ENCODE measurements around the gene SLC1A2. TPM values are rescaled to one million over a fixed set of nuclear protein-coding genes. Genes with fewer than 3 reads are reported as not detected.

The SLC1A2 gene
- polyA plus RNA-seq (ENCODE audit: insufficient read depth in 1 of 5, insufficient read length in 5 of 5, low replicate concordance in 1 of 5), result 10 to 100 TPM; 14.1 to 31.2 (median 18.7) TPM
- long read RNA-seq, donor 1, full-length matches to known transcripts, result 5 of 5 reads
- long read RNA-seq, donor 1, partial matches to known transcripts, result 0 of 5 reads
- long read RNA-seq, donor 1, other reads (novel, unspliced or antisense), result 0 of 5 reads
- long read RNA-seq, donor 2, result 0 reads
- long read RNA-seq, donor 3, result 0 reads
- long read RNA-seq, donor 4, full-length matches to known transcripts, result 2 of 2 reads
- long read RNA-seq, donor 4, partial matches to known transcripts, result 0 of 2 reads
- long read RNA-seq, donor 4, other reads (novel, unspliced or antisense), result 0 of 2 reads
- long read RNA-seq, donor 5, result 0 reads
- long read RNA-seq, donor 6, partial matches to known transcripts, result 0 of 1 reads
- long read RNA-seq, donor 6, other reads (novel, unspliced or antisense), result 0 of 1 reads
- long read RNA-seq, donor 7, result 0 reads
- long read RNA-seq, donor 8, result 0 reads

DNA sequence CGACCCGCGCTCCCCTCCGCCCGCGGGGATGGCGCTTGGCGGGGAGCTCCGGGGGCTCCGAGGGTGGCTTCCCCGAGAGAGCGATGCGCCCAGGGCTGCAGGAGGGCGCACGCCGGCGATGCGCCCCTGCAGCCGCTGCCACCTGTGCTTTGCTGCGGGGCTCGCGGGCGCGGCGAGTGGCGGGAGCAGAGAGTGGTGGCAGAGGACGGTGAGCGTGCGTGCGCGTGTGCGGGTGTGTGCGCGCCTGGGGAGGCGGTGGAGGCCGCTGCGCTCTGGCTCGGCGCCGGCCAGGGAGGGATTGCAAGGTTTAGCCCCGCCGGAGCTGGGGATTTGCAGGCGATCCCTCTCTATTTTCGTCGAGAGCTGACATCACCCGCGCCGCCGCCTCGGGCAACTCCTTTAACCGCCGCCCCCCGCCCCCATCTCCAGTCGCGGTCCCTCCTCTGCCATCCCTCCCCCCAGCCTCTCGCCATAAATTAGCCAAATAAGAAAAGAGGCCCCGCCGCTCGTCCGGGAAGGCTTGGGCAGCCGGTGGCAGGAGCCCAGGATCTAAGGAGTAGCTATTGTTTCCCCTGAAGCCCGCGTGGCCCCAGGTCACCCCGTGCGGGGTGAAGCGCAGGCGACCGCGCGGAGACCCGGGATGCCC is at the start of gene SLC1A2:
Gene SLC1A2 (minus strand): TSS at position 375 of the 646 bp plus-strand sequence. CDS start 592 bp downstream, outside the sequence.
- DNase-seq, result peak in 1 of 2 donors; percentile 31

DNA sequence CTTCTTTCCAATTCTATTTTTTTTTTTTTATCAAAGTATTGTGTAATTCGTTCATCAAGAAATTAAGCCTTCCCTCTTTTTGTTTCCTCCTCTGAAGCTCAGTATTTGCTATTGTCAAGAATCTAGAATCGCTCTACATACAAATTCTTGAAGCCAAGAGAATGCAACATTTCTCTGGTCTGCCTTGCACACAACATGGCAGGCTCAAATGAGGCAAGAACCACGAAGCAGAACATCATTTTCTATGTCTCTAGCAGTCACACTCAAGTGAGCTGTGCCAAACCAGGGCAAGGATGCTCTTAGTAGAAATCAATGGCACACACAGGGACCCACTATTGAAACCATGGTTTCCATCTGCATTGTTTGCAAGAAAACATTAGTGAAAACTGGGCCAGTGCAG is 46.7 kb upstream of the SLC1A2 start:
- DNase-seq, result no peak

DNA sequence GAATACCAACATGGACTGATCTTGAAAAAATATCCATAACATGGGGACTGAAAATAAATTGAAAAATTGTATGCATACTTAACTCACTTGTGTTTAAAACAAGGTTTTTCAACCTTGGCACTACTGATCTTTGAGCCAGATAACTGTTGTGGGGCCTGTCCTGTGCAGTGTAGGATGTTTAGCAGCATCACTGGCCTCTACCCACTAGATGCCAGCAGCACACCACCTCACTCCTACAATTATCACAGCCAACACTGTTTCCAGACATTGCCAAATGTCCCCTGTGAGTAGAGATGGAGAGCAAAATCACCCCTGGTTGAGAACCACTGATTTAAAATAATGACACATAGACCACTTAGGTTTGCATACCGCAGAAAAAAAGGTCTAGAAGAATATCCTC is 45.0 kb upstream of the SLC1A2 start:
- DNase-seq, result no peak

DNA sequence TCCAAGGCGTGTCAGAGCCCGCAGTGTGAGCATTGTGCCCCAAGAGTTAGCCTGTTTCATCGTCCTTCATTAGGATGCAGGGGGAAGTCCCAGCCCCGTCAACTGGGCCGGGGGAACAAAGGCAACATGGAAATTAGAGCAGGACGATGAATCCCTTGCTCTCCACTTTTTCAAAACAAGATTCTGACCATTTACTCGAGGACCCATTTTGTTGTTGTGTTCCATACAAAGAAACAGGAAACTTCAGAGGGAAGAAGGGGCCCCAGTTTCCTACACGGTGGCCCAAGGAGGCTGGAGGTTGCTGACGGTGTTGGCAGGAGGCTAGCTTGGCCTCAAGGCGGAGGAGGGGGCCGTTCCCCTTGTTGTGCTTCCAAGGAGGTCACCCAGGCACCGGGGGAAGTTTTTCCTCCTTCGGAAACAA is 44.0 kb upstream of the SLC1A2 start:
- DNase-seq, result no peak

DNA sequence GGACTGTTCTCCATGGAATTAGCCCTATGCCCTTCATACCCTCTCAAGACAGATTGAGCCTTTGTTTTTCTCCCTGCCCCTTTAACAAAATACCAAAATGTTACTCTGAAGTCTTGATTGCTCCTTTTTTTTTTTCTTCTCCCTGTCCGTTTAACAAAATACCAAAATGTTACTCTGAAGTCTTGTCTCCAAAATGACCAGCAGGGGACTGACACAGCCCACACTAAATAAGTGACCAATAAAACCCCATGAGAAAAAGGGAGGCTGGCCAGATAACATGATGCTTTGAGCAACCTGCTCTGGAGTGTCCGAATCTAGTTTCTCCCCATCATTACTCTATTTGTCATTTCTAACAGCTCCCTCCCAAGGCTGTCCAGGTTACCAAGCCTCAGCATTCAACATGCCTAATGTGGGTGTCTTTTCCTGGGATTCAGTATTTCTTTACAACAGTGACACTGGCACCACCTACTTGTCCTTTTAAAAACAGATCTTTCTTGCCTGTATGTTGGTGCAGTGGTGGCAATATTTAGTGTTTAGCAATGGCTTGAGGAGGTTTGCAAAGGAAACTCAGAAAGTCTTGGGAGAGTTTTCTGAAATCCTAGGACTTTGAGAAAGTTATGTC is 42.7 kb upstream of the SLC1A2 start:
- DNase-seq, result no peak

DNA sequence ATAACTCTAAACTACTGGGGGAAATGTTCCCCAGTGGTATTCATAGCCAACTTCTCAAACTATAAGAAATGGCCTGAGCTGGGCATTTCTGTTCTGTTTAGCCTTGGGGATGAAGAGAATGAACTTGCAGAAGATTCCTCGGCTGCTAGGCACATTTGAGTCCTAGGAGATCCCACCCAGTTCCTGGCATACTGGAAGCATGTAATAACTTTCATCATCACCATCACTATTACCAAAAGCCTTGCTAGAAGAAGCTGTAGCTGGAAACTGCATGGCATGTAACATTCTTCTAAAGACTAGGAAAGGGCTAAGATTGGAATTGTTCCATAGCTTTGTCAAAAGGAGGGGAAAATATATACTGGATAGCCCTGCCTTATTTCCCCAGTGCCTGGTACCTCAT is 40.1 kb upstream of the SLC1A2 start:
- DNase-seq, result no peak

DNA sequence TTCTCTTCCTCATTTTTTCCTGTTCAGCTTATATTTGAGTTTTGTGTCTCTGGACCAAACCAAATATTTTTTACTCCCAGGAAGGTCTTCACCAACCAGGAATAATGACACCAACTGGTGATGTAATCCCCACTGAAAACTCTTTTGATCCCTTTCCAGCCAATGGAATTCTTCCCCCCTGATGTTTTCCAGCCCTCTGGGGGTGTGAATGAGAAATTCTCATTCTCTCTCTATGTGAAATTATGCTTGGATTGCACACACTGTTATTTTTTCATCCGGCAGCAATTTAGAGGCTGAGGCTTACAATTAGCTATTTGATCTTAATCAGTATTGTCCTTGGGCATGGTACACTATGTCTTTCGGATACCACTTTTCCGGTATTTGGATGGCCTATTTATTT is 39.5 kb upstream of the SLC1A2 start:
- DNase-seq, result no peak

DNA sequence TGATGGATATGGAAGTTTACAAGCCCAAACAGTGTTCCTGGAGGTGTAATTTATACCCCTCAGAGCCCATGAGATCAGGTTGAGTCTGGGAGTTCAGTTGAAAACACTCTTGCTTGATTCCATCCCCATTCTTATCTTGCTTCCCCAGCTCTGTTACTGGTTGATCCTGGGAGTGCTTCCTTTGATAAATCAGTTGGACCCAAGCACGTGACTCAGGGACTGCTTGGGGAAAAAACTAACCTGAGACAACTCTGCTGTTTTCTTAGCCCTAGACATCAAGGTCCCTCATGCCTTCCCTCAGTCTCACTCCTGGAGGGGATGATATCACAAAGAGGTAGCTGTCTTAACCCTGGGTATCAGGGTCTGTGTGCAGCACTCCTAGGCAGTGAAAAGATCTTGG is 35.0 kb upstream of the SLC1A2 start:
- DNase-seq, result no peak

DNA sequence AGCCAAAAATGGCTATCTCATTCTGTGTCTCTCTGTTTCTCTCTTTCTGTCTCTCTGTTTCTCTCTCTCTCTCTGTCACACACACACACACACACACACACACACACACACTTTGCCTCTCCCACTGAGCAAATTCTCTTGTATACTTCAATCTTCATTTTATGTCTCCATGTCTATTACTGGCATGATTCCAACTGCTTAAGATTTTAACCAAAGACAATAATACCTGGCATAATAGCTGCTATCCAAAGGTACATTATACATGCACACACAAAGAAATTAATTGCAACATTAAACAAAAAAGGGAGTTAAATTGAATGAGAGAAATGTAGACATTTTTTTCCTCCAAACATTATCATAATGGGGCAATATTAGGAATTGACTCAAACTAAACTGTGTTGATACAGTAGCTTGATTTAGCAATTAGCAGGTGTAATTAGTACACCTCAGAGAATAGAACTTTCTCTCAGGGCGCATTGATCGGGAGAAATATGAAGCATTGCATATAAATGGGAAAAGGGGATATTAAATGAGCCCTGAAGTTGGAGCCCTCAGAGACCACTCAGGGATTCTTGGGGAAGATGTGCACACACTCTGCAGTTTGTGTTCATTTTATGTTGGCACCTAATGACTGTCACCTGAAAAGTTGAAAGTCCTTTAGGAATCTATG is 17.4 kb upstream of the SLC1A2 start:
- no peak for DNase-seq

DNA sequence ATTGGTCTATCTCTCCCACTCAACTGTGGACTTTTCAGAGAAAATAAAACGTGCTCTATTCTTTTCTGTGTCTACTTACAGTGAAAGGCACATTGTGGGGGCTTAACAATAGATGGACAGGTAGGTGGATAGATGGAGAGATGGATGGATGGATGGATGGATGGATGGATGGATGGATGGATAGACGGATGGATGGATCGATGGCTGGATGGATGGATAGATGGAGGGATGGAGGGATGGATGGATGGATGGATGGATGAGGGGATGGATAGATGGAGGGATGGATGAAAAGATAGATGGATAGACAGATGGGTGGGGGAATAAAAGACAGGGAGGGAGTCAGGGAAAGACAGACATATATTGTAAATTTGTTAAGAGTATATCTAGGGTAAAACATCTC is 14.2 kb upstream of the SLC1A2 start:
- DNase-seq, result no peak

DNA sequence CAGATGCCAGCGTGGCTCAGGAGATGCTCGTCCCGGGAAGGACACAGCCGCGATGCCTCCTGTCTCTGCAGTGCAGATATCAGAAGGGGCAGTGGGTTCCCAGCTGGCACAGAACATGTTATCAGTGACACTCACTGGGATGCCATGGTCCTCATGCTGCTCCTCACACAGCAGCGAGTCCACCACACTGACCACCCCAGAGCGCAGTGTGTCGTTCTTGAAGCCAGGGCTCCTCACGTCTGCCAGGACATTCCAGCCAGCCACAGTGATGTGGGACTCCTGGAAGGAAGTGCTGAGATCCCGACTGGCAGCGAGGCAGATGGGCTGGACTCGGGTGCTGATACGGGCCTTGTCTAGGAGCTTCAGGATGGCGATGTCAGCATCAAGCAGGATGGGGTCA is 13.1 kb upstream of the SLC1A2 start:
- DNase-seq, result no peak

DNA sequence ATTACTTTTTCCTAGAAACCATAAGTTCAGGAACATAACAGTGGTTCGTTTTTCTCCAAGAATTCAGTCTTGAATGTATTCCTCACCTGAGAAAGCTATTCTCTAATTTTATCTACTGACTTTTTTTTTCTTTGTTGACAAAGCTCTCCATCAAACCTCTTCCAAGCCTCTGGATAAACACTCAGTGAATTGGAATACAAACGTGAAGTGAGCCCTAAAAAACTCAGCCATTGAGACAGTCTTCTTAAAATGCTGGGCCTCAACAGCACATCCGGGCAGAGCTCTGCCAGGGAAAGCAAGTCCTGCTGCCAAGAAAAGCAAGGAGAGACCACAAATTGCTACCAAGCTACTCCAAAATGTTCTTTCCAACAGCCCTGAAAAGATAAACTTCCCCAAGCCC is 7.7 kb upstream of the SLC1A2 start:
- no peak for DNase-seq

DNA sequence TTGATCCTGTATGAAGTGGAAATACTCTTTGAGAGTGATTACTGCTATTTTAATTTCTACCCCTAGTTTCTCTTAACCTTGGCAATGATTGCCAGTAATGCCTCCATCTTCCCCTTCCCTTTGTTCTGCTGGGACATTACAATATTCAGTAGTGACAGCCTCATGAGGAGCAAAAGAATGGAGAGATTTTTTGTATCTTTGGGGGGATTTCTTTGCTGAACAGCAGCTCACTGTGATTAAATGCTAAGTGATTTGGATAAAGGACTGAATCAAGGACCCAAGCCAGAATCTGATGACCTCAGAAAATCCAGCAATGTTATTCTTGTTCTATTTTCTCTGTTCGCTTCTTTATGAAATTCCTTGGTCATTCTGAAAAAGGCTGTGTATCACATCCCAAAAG is 7.0 kb upstream of the SLC1A2 start:
- no peak for DNase-seq

DNA sequence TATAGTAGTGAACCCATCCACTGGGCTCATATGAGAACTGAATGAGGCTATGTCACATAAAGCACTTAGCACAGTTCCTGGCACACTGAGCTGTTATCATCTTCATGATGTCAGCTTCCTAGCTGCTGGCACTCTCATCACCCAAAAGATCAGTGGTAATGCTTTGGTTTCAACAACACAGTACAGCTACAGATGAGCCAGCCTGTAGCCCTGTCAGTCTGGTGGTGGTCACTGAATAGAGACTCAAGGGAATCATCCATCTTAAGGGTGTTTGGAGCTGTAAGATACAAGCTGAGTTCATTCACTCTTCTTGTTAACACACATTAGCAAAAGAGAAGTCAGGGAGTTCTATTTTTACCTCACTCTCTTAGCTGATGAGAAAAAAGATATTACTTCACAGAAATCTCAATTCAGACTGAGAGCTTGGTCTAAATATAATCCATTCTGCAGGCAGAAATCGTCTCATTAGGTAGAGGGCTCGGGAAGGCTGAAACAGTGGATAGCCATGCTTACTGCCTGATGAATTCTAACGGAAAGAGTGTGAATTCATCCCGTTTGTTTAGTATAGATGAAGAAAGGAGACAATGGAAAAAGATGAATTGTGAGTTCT is 6.3 kb upstream of the SLC1A2 start:
- no peak for DNase-seq

DNA sequence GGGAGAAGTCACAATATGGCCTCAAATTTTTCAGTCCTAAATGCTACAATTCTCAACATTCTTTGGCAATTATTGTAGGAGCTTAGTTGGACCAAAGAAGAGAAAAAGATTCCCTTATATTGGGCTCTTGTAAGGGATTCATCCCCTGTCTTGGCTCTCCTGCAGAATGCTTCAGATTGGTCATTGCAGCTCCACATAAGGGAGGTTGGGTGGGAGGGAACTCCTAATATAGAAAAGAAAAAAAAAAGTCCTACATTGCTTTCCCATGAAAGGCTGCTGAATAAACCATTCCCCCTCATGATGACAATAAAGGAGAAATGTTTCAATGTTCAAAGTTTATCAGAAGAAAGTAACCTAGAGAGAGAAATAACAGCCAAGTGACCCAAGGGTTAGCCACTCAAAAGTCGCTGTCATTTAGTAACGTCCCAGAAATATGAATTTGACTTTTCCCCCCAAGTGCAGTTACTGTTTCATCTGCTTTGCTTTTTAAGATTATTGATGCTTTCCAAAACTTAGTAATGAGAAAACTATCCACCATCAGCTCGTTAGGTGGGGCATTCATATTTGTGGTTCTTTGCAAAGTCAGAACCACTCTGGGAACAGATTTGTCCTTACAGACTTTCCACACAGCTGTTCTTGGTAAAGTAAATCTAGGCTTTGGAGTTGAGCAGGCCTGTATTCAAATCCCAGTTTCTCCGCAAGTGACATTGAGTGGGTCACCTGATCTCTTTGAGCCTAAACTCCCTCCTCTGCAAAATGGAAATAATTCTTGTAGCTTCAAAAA is 5.0 kb upstream of the SLC1A2 start:
- DNase-seq, result no peak

DNA sequence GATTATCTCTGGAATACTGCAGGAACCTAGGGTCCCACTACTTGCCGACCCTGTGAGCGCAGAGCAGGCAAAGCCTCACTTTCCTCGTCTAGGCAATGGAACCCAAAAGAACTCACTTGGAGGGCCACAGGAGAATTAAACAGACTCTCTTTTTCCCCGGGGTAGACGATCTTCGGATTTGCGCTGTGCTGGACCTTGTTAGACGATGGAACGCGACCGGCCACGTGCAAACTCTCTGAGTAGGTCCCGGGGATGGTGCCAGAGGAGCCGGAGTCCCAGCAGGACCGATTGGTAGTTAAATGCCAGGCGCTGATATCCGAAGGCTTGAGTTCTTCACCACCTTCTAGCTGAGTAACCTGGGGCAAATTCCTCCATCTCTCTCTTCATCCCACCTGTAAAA is 1.0 kb upstream of the SLC1A2 start:
- no peak for DNase-seq

DNA sequence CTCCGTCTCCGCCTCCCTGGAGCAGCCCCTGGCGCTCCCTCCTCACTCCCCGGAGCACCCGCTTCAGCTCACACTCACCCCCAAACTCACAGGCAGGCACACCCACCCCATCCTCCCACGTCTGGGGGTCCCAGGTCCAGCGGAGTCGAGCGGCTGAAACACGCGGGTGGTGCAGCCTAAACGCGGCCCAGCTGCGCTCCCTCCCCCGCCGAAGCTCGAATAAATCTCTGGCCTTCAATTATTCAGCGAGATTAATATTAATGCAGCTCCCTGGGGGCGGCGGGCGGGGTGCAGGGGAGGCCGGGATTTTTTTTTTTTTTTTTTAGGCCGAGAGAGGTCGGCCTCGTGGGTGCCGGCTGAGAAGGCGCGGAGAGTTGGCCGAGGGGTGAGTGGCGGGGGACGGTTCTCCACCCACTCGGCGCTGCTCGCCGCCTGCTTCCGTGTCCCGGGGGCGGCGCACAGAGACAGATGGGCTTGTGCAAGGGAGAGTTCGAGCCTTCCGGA is 524 bp upstream of the SLC1A2 start:
- DNase-seq, result peak in 1 of 2 donors; percentile 24

DNA sequence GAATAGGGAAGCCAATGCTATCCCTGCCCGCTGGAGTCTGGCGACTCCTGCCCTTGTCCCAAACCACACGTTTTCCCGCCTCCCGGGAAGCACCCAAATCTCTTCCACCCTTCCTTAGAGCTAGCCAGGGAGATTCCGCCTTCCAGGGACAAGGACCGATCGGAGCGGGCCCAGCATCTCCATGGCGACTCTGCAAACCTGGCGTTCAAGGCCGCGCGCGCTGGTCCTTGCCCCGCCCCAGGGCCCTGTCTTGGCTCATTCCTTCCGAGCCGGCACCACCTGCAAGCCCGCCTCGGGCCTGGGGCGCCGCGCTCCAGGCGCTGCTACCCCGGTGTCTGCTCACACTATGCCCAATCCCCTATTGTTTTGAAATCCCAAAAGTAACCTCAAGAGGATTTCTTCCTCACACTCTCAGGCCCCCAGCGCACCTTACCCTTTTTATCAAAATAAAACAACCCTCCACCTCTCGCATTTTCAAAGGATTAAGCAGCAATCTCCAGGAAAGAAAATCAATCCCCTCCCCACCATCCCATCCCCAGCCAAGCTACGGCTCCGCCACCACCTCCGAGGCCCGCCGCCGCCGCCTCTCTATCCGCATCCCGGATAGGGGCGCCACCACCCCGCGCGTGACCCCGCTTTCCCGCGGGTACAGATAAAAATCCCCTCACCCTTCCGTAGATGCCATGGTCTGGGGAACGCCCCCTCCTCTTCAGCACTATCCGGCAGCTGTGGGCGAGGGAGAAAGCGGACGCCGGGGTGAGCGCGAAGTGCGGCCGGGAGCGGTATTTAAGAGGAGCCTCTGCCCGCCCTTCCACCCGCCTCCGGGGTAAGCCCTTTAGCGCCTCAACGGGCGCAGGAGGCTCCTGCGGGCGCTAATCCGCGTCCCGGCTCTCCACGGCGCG is 825 bp downstream of the SLC1A2 start:
- DNase-seq, result no peak

DNA sequence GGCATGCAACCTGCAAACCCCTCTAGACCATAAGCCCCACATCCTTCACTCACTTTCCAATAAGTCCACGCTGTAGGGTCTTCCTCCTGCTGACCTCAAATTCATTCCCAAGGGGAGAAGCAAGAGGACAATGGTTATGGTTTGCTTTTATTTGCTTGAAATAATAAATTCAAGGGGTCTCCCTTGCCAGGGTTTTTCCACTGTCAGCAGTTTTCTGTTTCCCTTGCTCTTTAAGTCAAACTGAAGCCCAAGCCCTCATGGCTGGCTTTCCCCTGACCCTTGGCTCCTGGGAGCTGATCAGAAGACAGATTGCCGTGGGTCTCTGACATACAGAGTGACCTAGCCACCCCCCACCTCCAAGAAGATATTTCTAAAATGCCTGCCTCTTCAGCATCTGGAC is 3.9 kb downstream of the SLC1A2 start:
- no peak for DNase-seq

DNA sequence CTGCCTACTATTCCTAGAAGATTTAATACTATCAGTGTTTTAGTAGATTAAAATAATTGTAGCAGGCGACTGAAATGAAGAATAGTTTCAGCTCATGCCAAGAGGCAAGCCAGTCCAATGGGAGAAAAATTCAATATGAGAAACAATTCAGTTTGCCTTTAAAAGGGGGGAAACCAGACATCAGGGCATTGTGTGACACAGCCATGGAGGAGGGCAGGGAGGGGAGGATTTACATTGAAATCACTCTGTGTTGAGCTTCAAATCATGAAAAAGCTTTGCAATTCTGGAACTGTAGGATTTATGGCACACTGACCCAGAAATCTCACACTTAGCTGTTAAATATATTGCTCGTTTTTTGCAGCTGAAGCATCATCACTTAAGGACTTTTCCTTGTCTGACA is 4.6 kb downstream of the SLC1A2 start:
- no peak for DNase-seq
